ENCODE measurements around the gene LOC128125822.

Gene LOC128125822

GRCh38 chr6:63561288-63561687 is 11.0 kb upstream of the LOC128125822 start:
- no peaks in the 10 kb centered on the region for H3K79me2 ChIP-seq (ENCODE audit: control insufficient read depth, insufficient read depth, low read length)
- no peak overlapping the region for H3K4me2 ChIP-seq (ENCODE audit: insufficient read depth, low read length)
- no peak overlapping the region for H3K4me3 ChIP-seq (replicated peaks in 1 of 3; ENCODE audit: insufficient read depth in 1 of 3, low read depth in 1 of 3, low read length in 3 of 3)
- H3K4me1 ChIP-seq (ENCODE audit: control insufficient read depth, extremely low read depth, insufficient read depth, low read length), result no peaks in the 10 kb centered on the region
- FAIRE-seq (no peak), DNase-seq (ENCODE audit: low read depth, low spot score) (no peak)
- POLR2A ChIA-PET, result no interaction called here
- no TSS peak for BruUV-seq (replicated peaks)
- no peaks in the 10 kb centered on the region for H3K9me3 ChIP-seq (replicated peaks; ENCODE audit: control insufficient read depth, insufficient read depth, low read length)
- H4K20me1 ChIP-seq (replicated peaks; ENCODE audit: control insufficient read depth, extremely low read depth, insufficient read depth, low read length), result no peaks in the 10 kb centered on the region
- no peaks in the 10 kb centered on the region for H3K9me1 ChIP-seq (replicated peaks; ENCODE audit: control insufficient read depth, extremely low read depth, insufficient read depth, low read length)
- no peak overlapping the region for H3K27ac ChIP-seq (ENCODE audit: insufficient read depth, low read depth, low read length)
- H3K36me3 ChIP-seq (ENCODE audit: control insufficient read depth in 2 of 2, extremely low read depth in 1 of 2, insufficient read depth in 2 of 2, low read length in 2 of 2), result no peaks in the 10 kb centered on the region
- TF ChIP-seq EZH2 (IDR thresholded peaks at IDR 0.05; ENCODE audit: borderline replicate concordance, low read depth, low read length, severe bottlenecking) (no peak), MYC (IDR thresholded peaks at IDR 0.05; ENCODE audit: low read depth, low read length) (no peak), JUN (IDR thresholded peaks at IDR 0.05; ENCODE audit: borderline replicate concordance, insufficient read depth, insufficient read length, low read depth) (no peak), POLR2AphosphoS5 (IDR thresholded peaks at IDR 0.05; ENCODE audit: insufficient read depth, low read depth, low read length) (no peak), MAX (IDR thresholded peaks at IDR 0.05; ENCODE audit: insufficient read depth, insufficient read length) (no peak), POLR2A (IDR thresholded peaks at IDR 0.05; ENCODE audit: low read depth, low read length) (no peak), CTCF (IDR thresholded peaks at IDR 0.05; ENCODE audit: extremely low read depth in 1 of 2, insufficient read depth in 1 of 2, low read depth in 1 of 2, low read length in 2 of 2) (no peak), GATA2 (IDR thresholded peaks at IDR 0.05; ENCODE audit: insufficient read depth, insufficient read length, low read depth, low read length) (no peak), FOS (IDR thresholded peaks at IDR 0.05; ENCODE audit: borderline replicate concordance, insufficient read depth, low read length) (no peak)
- CTCF ChIA-PET, result interaction anchor here (0.9 kb wide), 1 partner anchor 37 kb away, joined by 4 read pairs; no protein-coding TSS in a partner anchor
- no peak overlapping the region for H2AFZ ChIP-seq (ENCODE audit: low read depth, low read length)
- dilution Hi-C loops (cut with MboI; ENCODE audit: extremely low pct_ligation_motif_present, low sequenced_read_pairs) (no loop called here), intact Hi-C loops (cut with micrococcal nuclease) (no loop called here)
- H3K9ac ChIP-seq (replicated peaks; ENCODE audit: extremely low read depth, insufficient read depth, low read length), result no peak overlapping the region
- peaks cover 2 to 10% of the 10 kb centered on the region in 2 experiments for H3K27me3 ChIP-seq (ENCODE audit: control insufficient read depth in 2 of 2, insufficient read depth in 2 of 2, low read length in 2 of 2)

Measured in endothelial cell of umbilical vein (primary cell).